HEK293 (cell line): ENCODE measurements around the gene DLG2.

Experiments
- ZBTB21 ChIP-seq: fragments of 450-650 bp; formaldehyde crosslinking; IDR thresholded peaks from 2 replicates; pipeline ENCODE4 v1.5.1; 2017; ENCODE audit warnings: missing biosample characterization, missing genetic modification characterization
- ZNF274 ChIP-seq, 2 experiments: fragments of 200-500 bp in 1 of 2; fragments of 450-650 bp in 1 of 2; sonication (Bioruptor generic) in 1 of 2; formaldehyde crosslinking in 1 of 2; IDR thresholded peaks; 2 replicates each; pipeline versions ENCODE4 v1.5.1 to v1.6.1; 2014 to 2016; ENCODE audit warnings: borderline replicate concordance in 1 of 2, inconsistent platforms in 1 of 2, low read length in 1 of 2, missing biosample characterization in 1 of 2, missing genetic modification characterization in 1 of 2
- ZNF596 ChIP-seq: fragments of 450-650 bp; IDR thresholded peaks from 2 replicates; pipeline ENCODE4 v1.5.0; 2018; ENCODE audit warnings: missing biosample characterization, mild to moderate bottlenecking, missing genetic modification characterization, moderate library complexity
- TF ChIP-seq, protein P1 (sequence below): fragments of 450-650 bp; formaldehyde crosslinking; IDR thresholded peaks from 2 replicates; pipeline ENCODE4 v1.5.1; 2016; ENCODE audit warnings: missing biosample characterization, missing genetic modification characterization
- TF ChIP-seq, protein P2 (sequence below): fragments of 450-650 bp; formaldehyde crosslinking; IDR thresholded peaks from 2 replicates; pipeline ENCODE4 v1.5.1; 2016; ENCODE audit warnings: missing biosample characterization, missing genetic modification characterization
- TF ChIP-seq, protein P3 (sequence below): fragments of 450-650 bp; formaldehyde crosslinking; IDR thresholded peaks from 2 replicates; pipeline ENCODE4 v1.5.1; 2016; ENCODE audit warnings: missing biosample characterization, missing genetic modification characterization
- TF ChIP-seq, protein P4 (sequence below): fragments of 450-650 bp; formaldehyde crosslinking; IDR thresholded peaks from 2 replicates; pipeline ENCODE4 v1.5.1; 2016; ENCODE audit warnings: missing biosample characterization, missing genetic modification characterization
- TF ChIP-seq, protein P5 (sequence below): fragments of 450-650 bp; formaldehyde crosslinking; IDR thresholded peaks from 2 replicates; pipeline ENCODE4 v1.5.1; 2016; ENCODE audit warnings: missing biosample characterization, missing genetic modification characterization
- TF ChIP-seq, protein P6 (sequence below): fragments of 450-650 bp; IDR thresholded peaks from 2 replicates; pipeline ENCODE4 v1.5.1; 2018; ENCODE audit warnings: missing biosample characterization, mild to moderate bottlenecking, missing genetic modification characterization

DNA sequence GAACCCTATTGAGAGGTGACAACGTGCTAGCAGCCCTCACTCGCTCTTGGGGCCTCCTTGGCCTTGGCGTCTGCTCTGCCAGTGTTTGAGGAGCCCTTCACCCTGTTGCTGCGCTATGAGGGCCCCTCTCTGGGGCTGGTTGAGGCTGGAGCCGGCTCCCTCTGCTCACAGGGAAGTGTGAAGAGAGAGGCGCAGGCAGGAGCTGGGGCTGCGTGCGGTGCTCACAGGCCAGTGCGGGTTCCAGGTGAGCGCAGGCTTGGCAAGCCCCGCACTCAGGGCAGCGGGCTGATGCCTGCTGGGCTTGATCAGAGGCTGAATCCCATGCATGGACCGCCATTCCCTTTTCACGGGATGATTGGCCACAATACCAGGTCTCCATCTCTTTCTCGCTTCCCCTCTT lies 90.7 kb downstream of the DLG2 start:
- TF ChIP-seq ZNF274 (IDR thresholded peaks at IDR 0.05; ENCODE audit: low read length): no peak
- TF ChIP-seq ZNF274 (tag by site-specific recombination; IDR thresholded peaks at IDR 0.05; ENCODE audit: borderline replicate concordance): no peak
- TF ChIP-seq, protein P1, sequence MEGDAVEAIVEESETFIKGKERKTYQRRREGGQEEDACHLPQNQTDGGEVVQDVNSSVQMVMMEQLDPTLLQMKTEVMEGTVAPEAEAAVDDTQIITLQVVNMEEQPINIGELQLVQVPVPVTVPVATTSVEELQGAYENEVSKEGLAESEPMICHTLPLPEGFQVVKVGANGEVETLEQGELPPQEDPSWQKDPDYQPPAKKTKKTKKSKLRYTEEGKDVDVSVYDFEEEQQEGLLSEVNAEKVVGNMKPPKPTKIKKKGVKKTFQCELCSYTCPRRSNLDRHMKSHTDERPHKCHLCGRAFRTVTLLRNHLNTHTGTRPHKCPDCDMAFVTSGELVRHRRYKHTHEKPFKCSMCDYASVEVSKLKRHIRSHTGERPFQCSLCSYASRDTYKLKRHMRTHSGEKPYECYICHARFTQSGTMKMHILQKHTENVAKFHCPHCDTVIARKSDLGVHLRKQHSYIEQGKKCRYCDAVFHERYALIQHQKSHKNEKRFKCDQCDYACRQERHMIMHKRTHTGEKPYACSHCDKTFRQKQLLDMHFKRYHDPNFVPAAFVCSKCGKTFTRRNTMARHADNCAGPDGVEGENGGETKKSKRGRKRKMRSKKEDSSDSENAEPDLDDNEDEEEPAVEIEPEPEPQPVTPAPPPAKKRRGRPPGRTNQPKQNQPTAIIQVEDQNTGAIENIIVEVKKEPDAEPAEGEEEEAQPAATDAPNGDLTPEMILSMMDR: no peak
- TF ChIP-seq ZNF596 (tag by site-specific recombination): no peak
- TF ChIP-seq, protein P2, sequence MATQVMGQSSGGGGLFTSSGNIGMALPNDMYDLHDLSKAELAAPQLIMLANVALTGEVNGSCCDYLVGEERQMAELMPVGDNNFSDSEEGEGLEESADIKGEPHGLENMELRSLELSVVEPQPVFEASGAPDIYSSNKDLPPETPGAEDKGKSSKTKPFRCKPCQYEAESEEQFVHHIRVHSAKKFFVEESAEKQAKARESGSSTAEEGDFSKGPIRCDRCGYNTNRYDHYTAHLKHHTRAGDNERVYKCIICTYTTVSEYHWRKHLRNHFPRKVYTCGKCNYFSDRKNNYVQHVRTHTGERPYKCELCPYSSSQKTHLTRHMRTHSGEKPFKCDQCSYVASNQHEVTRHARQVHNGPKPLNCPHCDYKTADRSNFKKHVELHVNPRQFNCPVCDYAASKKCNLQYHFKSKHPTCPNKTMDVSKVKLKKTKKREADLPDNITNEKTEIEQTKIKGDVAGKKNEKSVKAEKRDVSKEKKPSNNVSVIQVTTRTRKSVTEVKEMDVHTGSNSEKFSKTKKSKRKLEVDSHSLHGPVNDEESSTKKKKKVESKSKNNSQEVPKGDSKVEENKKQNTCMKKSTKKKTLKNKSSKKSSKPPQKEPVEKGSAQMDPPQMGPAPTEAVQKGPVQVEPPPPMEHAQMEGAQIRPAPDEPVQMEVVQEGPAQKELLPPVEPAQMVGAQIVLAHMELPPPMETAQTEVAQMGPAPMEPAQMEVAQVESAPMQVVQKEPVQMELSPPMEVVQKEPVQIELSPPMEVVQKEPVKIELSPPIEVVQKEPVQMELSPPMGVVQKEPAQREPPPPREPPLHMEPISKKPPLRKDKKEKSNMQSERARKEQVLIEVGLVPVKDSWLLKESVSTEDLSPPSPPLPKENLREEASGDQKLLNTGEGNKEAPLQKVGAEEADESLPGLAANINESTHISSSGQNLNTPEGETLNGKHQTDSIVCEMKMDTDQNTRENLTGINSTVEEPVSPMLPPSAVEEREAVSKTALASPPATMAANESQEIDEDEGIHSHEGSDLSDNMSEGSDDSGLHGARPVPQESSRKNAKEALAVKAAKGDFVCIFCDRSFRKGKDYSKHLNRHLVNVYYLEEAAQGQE (tag by site-specific recombination): no peak
- no peak for TF ChIP-seq ZBTB21 (tag by site-specific recombination)
- TF ChIP-seq, protein P3, sequence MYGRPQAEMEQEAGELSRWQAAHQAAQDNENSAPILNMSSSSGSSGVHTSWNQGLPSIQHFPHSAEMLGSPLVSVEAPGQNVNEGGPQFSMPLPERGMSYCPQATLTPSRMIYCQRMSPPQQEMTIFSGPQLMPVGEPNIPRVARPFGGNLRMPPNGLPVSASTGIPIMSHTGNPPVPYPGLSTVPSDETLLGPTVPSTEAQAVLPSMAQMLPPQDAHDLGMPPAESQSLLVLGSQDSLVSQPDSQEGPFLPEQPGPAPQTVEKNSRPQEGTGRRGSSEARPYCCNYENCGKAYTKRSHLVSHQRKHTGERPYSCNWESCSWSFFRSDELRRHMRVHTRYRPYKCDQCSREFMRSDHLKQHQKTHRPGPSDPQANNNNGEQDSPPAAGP (tag by site-specific recombination): no peak
- TF ChIP-seq, protein P4, sequence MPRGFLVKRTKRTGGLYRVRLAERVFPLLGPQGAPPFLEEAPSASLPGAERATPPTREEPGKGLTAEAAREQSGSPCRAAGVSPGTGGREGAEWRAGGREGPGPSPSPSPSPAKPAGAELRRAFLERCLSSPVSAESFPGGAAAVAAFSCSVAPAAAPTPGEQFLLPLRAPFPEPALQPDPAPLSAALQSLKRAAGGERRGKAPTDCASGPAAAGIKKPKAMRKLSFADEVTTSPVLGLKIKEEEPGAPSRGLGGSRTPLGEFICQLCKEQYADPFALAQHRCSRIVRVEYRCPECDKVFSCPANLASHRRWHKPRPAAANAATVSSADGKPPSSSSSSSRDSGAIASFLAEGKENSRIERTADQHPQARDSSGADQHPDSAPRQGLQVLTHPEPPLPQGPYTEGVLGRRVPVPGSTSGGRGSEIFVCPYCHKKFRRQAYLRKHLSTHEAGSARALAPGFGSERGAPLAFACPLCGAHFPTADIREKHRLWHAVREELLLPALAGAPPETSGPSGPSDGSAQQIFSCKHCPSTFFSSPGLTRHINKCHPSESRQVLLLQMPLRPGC: no peak
- TF ChIP-seq, protein P5, sequence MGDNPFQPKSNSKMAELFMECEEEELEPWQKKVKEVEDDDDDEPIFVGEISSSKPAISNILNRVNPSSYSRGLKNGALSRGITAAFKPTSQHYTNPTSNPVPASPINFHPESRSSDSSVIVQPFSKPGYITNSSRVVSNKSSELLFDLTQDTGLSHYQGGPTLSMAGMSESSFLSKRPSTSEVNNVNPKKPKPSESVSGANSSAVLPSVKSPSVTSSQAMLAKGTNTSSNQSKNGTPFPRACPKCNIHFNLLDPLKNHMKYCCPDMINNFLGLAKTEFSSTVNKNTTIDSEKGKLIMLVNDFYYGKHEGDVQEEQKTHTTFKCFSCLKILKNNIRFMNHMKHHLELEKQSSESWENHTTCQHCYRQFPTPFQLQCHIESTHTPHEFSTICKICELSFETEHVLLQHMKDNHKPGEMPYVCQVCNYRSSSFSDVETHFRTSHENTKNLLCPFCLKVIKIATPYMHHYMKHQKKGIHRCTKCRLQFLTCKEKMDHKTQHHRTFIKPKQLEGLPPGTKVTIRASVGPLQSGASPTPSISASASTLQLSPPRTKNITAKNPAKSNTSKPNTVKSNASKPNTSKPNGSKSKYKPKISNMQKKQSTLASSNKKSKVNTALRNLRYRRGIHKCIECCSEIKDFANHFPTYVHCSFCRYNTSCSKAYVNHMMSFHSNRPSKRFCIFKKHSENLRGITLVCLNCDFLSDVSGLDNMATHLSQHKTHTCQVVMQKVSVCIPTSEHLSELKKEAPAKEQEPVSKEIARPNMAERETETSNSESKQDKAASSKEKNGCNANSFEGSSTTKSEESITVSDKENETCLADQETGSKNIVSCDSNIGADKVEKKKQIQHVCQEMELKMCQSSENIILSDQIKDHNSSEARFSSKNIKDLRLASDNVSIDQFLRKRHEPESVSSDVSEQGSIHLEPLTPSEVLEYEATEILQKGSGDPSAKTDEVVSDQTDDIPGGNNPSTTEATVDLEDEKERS (tag by site-specific recombination): no peak
- TF ChIP-seq, protein P6, sequence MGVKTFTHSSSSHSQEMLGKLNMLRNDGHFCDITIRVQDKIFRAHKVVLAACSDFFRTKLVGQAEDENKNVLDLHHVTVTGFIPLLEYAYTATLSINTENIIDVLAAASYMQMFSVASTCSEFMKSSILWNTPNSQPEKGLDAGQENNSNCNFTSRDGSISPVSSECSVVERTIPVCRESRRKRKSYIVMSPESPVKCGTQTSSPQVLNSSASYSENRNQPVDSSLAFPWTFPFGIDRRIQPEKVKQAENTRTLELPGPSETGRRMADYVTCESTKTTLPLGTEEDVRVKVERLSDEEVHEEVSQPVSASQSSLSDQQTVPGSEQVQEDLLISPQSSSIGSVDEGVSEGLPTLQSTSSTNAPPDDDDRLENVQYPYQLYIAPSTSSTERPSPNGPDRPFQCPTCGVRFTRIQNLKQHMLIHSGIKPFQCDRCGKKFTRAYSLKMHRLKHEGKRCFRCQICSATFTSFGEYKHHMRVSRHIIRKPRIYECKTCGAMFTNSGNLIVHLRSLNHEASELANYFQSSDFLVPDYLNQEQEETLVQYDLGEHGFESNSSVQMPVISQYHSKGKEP (tag by site-specific recombination): no peak
